D721Med (cell line): ENCODE data around the gene SERPINH1.

Experiments used
- DNase-seq: peaks from one replicate; pipeline ENCODE4 v3.0.0; 2011; ENCODE audit warnings: low spot score; ENCODE audit not compliant: insufficient read length
- FAIRE-seq: peaks from 2 replicates; lab custom pipeline; 2011; peaks lifted over from hg19 to GRCh38; lab: Jason Lieb, UNC
- CTCF ChIP-seq: IDR thresholded peaks from 2 replicates; pipeline ENCODE4 v1.5.1; 2012; ENCODE audit warnings: mild to moderate bottlenecking, control low read depth; ENCODE audit not compliant: insufficient read depth; ENCODE audit errors: missing control alignments

The SERPINH1 gene

GRCh38 chr11:75562048-75562835 lies at the start of gene SERPINH1:
Gene SERPINH1, plus strand, starts transcription at chr11:75562253. Its CDS starts 4,097 bp downstream, at chr11:75566350.
- TF ChIP-seq CTCF, result no peak
- FAIRE-seq (no peak), DNase-seq (no peak)

DNA sequence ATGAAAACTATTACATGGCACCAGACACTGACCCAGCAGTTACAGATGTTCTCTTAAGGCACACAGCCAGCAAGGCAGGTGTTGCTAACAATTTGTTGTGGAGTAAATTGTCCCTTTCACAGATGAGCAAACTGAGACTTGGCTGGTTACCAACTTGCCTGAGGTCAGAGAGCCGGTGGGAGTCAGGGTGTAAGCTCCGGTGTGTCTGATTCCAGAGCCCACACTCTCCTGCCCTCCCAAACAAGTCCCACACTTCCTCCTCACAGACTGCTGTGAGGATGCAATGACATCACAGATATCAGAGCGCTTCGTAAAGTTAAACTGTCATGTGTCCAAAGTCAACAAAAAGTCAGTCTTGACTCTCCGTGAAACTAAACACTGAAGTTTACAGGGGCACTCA lies 48.8 kb upstream of the SERPINH1 start:
- DNase-seq (no peak), FAIRE-seq (no peak)
- TF ChIP-seq CTCF, result no peak

DNA sequence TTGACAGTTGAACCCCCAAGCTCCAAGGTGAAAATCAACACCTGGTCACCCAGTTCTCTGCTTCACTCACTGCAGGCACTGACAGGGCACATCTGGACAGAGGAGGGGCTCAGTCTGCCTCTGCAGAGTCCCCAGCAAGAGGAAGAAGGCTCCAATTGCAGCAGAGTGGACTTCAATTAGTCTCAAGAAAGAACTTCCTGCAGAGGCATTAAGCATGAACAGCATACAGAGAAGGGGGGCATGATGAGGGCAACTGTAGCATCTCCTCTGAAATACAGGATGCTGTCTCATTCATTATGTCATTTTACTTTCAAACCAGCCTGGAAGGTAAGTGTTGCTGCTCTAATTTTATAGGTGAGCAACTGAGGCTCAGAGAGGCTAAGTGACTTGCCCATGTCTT lies 47.5 kb upstream of the SERPINH1 start:
- no peak for FAIRE-seq
- no peak for TF ChIP-seq CTCF
- DNase-seq, result no peak

DNA sequence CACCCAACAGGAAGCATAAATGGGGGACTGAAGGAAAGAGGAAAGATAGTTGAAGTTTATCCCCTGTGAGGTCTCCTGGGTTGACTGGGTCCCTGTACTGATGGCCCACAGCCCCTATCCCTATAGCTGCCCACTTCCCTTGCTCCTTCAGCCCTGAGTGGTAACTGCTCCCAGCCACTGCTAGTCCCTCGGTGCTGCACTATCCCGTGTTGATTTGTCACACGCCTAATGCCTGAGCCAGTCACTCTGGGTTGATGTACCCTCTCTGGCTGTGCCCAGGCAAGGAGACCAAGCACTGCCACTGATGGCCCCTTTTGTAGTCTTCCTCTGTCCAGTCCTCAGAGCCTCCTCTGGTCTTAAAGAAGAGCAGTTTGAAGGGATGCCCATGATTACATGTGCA lies 45.9 kb upstream of the SERPINH1 start:
- FAIRE-seq, result no peak
- no peak for TF ChIP-seq CTCF
- no peak for DNase-seq

DNA sequence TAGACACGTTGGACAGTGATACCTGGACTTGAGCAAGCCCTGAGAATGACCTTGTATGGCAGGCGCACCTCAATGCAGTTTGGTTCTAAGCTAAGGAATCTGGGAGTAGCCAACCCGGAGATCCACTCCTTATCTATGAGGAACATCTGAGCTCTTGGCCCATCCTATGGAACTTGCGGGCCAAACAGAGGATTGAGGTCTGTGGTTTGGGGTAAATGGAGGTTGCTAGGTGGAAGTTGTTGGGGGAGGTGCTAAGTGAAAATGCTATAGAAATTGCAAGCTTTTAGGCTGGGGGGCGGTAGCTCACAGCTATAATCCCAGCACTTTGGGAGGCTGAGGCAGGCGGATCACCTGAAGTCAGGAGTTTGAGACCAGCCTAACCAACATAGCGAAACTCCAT lies 45.2 kb upstream of the SERPINH1 start:
- FAIRE-seq (no peak), DNase-seq (no peak)
- no peak for TF ChIP-seq CTCF

DNA sequence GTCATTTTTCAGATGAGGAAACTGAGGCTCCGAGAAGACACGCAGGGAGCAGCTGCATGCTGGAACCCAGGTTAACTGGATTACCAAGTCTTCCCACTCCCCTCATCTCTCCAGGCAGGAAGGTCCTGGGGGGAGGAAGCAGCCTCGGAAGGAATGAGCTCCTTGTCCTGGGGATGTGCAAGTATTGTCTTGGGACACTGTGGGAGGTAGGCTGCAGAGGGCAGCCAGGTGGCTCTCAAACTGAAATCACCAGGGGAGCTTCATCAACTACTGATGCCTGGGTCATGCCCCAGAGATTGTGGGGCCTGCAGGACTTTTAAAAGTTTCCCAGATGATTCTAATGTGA lies 43.9 kb upstream of the SERPINH1 start:
- FAIRE-seq (no peak), DNase-seq (no peak)
- no peak for TF ChIP-seq CTCF
